Measurements from ENCODE around the gene TUBE1.

Gene TUBE1

GRCh38 chr6:112032728-112033127 lies 54.6 kb downstream of the TUBE1 start:
- no peak for DNase-seq

GRCh38 chr6:112031960-112032359 lies 55.3 kb downstream of the TUBE1 start:
- no peak for DNase-seq

- DNase-seq: peak; percentile 41
These were observed 56.2 kb downstream of the TUBE1 start for GRCh38 chr6:112030961-112031660.

- peak; percentile 14 for DNase-seq
These were observed 56.9 kb downstream of the TUBE1 start for GRCh38 chr6:112030206-112030960.

- DNase-seq: no peak
These were observed 58.0 kb downstream of the TUBE1 start for GRCh38 chr6:112029045-112029822.

GRCh38 chr6:112027942-112028674 lies 59.2 kb downstream of the TUBE1 start:
- DNase-seq: no peak

GRCh38 chr6:112026933-112027332 lies 60.3 kb downstream of the TUBE1 start:
- no peak for DNase-seq

GRCh38 chr6:112024464-112024863 lies 62.8 kb downstream of the TUBE1 start:
- DNase-seq: no peak

GRCh38 chr6:112022749-112023148 lies 64.5 kb downstream of the TUBE1 start:
- no peak for DNase-seq

- no peak for DNase-seq
These were observed 65.5 kb downstream of the TUBE1 start for GRCh38 chr6:112021691-112022310.
